Measurements from ENCODE around the gene CCDC88A. TPM values are rescaled to one million over a fixed set of nuclear protein-coding genes. Genes with fewer than 3 reads are reported as not detected.
"Not testable (repeated sequence)": the region's sequence is repeated elsewhere in the genome, so short reads cannot be mapped to it uniquely, and the experiment has no call there.

The CCDC88A gene
- total RNA-seq, 1 donor: 111 TPM

DNA sequence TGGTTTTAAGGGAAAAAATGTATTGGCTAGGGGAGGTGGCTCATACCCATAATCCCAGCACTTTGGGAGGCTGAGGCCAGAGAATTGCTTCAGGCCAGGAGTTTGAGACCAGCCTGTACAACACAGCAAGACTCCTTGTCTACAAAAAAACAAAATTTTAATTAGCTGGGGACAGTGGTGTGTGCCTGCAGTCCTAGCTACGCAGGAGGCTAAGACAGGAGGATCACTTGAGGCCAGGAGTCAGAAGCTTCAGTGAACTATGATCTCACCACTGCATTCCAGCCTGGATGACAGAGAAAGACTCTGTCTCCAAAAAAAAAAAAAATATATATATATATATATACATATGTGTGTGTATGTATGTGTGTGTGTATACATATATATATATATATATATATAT, 18.5 kb downstream of the CCDC88A start:
- H3K4me3 ChIP-seq (ENCODE audit: low read depth, low read length): no peak overlapping the region
- DNase-seq (ENCODE audit: low read depth): no peak
- TF ChIP-seq, protein P1, sequence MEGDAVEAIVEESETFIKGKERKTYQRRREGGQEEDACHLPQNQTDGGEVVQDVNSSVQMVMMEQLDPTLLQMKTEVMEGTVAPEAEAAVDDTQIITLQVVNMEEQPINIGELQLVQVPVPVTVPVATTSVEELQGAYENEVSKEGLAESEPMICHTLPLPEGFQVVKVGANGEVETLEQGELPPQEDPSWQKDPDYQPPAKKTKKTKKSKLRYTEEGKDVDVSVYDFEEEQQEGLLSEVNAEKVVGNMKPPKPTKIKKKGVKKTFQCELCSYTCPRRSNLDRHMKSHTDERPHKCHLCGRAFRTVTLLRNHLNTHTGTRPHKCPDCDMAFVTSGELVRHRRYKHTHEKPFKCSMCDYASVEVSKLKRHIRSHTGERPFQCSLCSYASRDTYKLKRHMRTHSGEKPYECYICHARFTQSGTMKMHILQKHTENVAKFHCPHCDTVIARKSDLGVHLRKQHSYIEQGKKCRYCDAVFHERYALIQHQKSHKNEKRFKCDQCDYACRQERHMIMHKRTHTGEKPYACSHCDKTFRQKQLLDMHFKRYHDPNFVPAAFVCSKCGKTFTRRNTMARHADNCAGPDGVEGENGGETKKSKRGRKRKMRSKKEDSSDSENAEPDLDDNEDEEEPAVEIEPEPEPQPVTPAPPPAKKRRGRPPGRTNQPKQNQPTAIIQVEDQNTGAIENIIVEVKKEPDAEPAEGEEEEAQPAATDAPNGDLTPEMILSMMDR (IDR thresholded peaks at IDR 0.05; ENCODE audit: insufficient read depth, low read length): no peak

DNA sequence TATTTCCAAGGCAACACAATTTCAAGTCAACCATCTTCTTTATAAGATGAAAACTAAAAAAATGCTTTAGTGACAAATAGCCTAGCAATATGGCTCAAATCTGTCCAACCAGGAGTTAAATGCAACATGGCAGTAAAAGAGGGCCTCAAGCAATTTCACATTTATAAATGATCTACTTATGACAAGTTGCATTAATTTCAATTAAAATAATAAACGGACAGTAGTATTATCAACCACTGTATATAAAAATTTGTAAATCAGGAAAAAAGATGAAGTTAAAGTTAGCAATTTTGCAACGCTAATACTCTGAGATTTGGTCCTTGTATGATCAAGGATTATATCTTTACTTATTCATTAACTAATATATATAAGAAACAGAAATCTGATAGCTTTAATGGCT, 19.3 kb downstream of the CCDC88A start:
- H3K4me3 ChIP-seq (ENCODE audit: low read depth, low read length): no peak overlapping the region
- no peak for DNase-seq (ENCODE audit: low read depth)
- TF ChIP-seq, protein P1 (IDR thresholded peaks at IDR 0.05; ENCODE audit: insufficient read depth, low read length): no peak

DNA sequence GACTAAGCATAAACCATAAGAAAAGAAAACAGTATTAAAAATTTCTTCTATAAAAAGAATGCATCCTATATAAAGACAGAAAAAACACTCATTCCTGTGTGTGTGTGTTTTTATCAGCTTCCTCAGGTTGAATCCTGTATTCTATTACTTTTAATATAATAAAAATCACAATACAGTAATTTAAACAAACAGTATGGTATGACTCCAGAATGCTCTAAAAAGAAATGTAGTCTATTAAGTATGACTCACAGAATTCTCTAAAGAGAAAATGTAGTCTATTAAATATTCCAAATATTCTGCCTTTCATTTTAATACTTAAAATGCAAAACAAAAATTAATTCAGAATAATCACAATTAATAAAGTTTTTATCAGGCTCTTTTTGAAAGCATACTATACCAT, 19.8 kb downstream of the CCDC88A start:
- no peak for DNase-seq (ENCODE audit: low read depth)
- no peak overlapping the region for H3K4me3 ChIP-seq (ENCODE audit: low read depth, low read length)
- TF ChIP-seq, protein P1 (IDR thresholded peaks at IDR 0.05; ENCODE audit: insufficient read depth, low read length): no peak

DNA sequence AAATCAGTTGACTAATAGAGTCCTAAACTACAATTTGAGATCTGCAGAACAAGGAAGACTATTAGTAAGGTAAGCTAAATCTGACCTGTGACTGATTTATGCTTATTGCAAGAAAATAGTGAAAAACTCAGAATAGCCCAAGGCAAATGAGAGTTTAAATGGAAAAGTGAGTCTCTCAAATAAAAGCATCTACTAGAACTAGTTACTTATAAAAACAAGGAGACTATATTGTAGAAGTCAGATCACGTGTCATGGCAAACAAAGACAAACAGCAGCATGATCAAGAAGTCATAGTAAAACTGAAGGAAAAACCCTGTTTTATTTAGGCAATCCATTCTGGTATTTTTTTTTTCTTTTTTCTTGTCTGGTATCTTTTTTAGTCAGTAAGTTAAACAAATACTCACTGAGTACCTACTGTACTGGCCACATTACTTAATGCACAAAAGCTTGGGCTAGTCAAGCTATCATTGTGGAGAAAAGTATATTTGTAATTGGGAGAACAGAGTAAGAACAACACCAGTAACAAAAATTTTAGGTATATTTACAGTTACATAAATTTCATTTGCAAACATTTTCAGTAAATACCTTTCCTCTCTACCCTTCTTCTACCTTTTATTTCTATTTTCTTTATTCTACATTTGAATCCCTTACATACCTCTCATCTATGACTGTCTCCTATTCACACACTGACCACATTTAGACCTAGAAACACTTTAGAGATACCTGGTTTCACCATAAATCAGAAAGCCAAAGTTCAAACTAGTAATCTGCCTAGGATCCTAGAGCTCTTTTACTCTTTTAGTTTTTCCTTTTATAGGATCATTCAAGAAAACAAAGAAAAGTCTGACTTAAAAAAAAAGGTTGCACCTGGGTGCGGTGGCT, 23.7 kb downstream of the CCDC88A start:
- TF ChIP-seq, protein P1 (IDR thresholded peaks at IDR 0.05; ENCODE audit: insufficient read depth, low read length): no peak
- DNase-seq (ENCODE audit: low read depth): no peak
- H3K4me3 ChIP-seq (ENCODE audit: low read depth, low read length): no peak overlapping the region

DNA sequence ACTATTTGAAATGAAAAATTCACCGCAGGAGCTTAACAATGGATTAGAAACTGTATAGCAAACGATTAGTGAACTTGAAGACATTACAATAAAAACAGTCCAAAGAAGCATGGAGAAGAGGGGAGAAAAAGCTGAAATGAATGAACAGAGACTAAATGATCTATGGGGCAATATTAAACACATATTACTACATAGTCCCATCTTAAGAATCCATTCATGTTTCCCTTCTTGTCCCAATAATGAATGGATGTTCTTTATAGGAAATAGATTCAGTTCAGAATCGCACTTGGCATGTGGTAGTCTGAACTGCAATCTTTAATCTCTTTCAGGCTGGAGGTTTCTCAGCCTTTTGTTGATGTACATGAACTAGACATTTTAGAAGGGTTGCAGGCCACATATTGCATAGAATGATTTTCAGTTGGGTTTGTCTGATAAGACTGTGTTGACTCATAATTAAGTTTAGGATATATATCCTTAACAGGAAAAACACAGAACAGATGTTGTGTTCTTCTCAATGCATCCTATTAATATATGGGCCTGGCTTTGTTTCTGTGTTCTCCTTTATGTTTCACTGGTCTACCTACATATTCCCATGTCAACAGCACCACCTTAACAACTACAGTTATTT, 27.9 kb downstream of the CCDC88A start:
- TF ChIP-seq, protein P1 (IDR thresholded peaks at IDR 0.05; ENCODE audit: insufficient read depth, low read length): no peak
- no peak overlapping the region for H3K4me3 ChIP-seq (ENCODE audit: low read depth, low read length)
- no peak for DNase-seq (ENCODE audit: low read depth)

DNA sequence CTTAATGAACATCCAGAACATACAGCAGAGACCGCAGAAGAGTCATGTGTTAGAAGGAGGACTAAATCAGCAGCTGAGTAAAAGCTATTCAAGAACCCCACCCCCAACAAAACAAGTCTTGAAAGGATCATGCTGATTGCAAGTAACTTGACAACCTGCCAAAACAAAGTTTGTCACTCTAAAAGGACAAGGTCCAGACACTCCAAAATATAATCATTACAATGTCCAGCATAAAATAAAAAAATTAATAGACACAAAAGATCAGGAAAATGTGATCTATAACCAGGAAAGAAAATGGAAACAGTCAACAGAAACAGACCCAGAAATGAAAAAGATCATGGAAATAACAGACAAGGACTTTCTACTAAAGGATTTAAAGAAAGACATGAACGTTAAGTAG, 28.5 kb downstream of the CCDC88A start:
- TF ChIP-seq, protein P1 (IDR thresholded peaks at IDR 0.05; ENCODE audit: insufficient read depth, low read length): no peak
- no peak for DNase-seq (ENCODE audit: low read depth)
- H3K4me3 ChIP-seq (ENCODE audit: low read depth, low read length): no peak overlapping the region

DNA sequence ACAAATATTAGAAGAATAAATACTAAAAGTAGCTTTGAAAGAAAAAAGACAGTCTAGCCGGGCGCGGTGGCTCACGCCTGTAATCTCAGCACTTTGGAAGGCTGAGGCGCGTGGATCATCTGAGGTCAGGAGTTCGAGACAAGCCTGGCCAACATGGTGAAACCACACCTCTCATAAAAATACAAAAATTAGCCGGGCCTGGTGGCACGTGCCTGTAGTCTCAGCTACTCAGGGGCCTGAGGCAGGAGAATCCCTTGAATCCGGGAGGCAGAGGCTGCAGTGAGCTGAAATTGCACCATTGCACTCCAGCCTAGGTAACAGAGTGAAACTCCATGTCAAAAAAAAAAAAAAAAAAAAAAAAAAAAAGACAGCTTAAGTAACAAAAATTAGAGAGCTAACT, 34.1 kb downstream of the CCDC88A start:
- not testable (repeated sequence) for DNase-seq (ENCODE audit: low read depth)

More for the DNA sequence above, 34.1 kb downstream of the CCDC88A start:
- not testable (repeated sequence) for H3K4me3 ChIP-seq (ENCODE audit: low read depth, low read length)
